Measurements from ENCODE around the gene MBP. TPM values are rescaled to one million over a fixed set of nuclear protein-coding genes. Genes with fewer than 3 reads are reported as not detected.

The MBP gene
- total RNA-seq, 2 experiments from 2014 or later, result 75.4 to 79.2 TPM

- intact Hi-C loops (cut with DNase I, micrococcal nuclease), result loop anchor here (2.0 to 5.0 kb wide), 5 partner anchors 58 to 648 kb away; partner anchors contain the start of gene MBP (in 1 of the 2)
- TF ChIP-seq, protein P1, sequence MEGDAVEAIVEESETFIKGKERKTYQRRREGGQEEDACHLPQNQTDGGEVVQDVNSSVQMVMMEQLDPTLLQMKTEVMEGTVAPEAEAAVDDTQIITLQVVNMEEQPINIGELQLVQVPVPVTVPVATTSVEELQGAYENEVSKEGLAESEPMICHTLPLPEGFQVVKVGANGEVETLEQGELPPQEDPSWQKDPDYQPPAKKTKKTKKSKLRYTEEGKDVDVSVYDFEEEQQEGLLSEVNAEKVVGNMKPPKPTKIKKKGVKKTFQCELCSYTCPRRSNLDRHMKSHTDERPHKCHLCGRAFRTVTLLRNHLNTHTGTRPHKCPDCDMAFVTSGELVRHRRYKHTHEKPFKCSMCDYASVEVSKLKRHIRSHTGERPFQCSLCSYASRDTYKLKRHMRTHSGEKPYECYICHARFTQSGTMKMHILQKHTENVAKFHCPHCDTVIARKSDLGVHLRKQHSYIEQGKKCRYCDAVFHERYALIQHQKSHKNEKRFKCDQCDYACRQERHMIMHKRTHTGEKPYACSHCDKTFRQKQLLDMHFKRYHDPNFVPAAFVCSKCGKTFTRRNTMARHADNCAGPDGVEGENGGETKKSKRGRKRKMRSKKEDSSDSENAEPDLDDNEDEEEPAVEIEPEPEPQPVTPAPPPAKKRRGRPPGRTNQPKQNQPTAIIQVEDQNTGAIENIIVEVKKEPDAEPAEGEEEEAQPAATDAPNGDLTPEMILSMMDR (IDR thresholded peaks at IDR 0.05), result no peak
- Mint-ChIP-seq H3K9me3 (no peaks in the 10 kb centered on the region), H3K4me1 (ENCODE audit: low read depth) (peaks cover 31% of the 10 kb centered on the region), H3K27ac (peak overlapping the region; percentile 84), H3K27me3 (no peaks in the 10 kb centered on the region), H3K36me3 (ENCODE audit: low read depth) (peaks cover 8% of the 10 kb centered on the region), H3K4me3 (peak overlapping the region; percentile 68)
- DNase-seq, result peak in 5 of 14 experiments; percentile 16 to 49 (median 42)
- H3K36me3 ChIP-seq (ENCODE audit: insufficient read depth, low read length), result peaks cover 19% of the 10 kb centered on the region
- H3K27me3 ChIP-seq (ENCODE audit: control insufficient read depth in 1 of 2, insufficient read depth in 2 of 2, low read length in 2 of 2), result no peaks in the 10 kb centered on the region
- POLR2A ChIA-PET, result interaction anchor here (0.9 to 1.2 kb wide), 4 partner anchors 49 to 128 kb away, joined by 3 to 5 read pairs (median 4); partner anchors contain the start of gene MBP
- CTCF ChIA-PET, result interaction anchor here (1.4 kb wide), 1 partner anchor 50 kb away, joined by 3 read pairs; no protein-coding TSS in a partner anchor
- ATAC-seq (ENCODE audit: poor library complexity), result peak; percentile 77
- peaks cover 36% of the 10 kb centered on the region for H3K4me1 ChIP-seq (ENCODE audit: insufficient read depth, low read length)
- H3K27ac ChIP-seq (ENCODE audit: low read depth in 1 of 2, low read length in 2 of 2), result peak overlapping the region in 1 of 2 donors; percentile 44
- H3K9me3 ChIP-seq (ENCODE audit: control insufficient read depth in 1 of 2, insufficient read depth in 1 of 2, low read length in 2 of 2), result no peaks in the 10 kb centered on the region
- peak overlapping the region; percentile 29 for H3K4me3 ChIP-seq (ENCODE audit: low read length)
These were observed 127.8 kb downstream of the MBP start for GRCh38 chr18:77004555-77005380.

- H3K36me3 ChIP-seq (ENCODE audit: insufficient read depth, low read length), result peaks cover 5% of the 10 kb centered on the region
- POLR2A ChIA-PET, result no interaction called here
- intact Hi-C loops (cut with DNase I, micrococcal nuclease), result loop anchor here (5.0 kb wide), 4 partner anchors 119 to 649 kb away; partner anchors contain the start of gene MBP (in 1 of the 2)
- Mint-ChIP-seq H3K27ac (no peak overlapping the region), H3K36me3 (ENCODE audit: low read depth) (no peaks in the 10 kb centered on the region), H3K27me3 (no peaks in the 10 kb centered on the region), H3K4me1 (ENCODE audit: low read depth) (peaks cover 31% of the 10 kb centered on the region), H3K9me3 (no peaks in the 10 kb centered on the region), H3K4me3 (no peak overlapping the region)
- no peak overlapping the region for H3K4me3 ChIP-seq (ENCODE audit: low read length)
- ATAC-seq (ENCODE audit: poor library complexity) (no peak), DNase-seq (no peak)
- H3K27ac ChIP-seq (ENCODE audit: low read depth in 1 of 2, low read length in 2 of 2), result no peak overlapping the region
- CTCF ChIA-PET, result no interaction called here
- H3K27me3 ChIP-seq (ENCODE audit: control insufficient read depth in 1 of 2, insufficient read depth in 2 of 2, low read length in 2 of 2), result no peaks in the 10 kb centered on the region
- TF ChIP-seq, protein P1 (IDR thresholded peaks at IDR 0.05), result no peak
- no peaks in the 10 kb centered on the region for H3K9me3 ChIP-seq (ENCODE audit: control insufficient read depth in 1 of 2, insufficient read depth in 1 of 2, low read length in 2 of 2)
- peaks cover 36% of the 10 kb centered on the region for H3K4me1 ChIP-seq (ENCODE audit: insufficient read depth, low read length)
These were observed 129.3 kb downstream of the MBP start for GRCh38 chr18:77003316-77003715.

DNA sequence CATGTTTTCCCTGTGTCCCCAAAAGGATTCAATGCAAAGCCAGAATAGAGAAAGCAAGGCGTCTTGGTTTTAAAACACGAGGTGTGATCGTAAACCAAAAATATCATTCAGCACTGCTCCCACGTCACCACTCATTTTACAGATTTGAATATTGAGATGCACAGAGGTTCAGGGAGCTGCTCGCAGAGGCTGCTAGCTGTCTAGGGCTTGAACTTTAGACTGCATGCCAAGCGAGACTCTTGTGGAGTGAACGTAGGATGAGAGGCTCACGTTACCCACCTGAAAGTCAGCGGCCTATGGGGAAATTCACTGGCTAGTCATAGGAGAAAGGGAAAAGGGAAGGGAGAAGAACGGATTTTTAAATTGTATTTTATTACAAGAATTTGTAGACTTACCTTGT lies 130.1 kb downstream of the MBP start:
- peaks cover 31% of the 10 kb centered on the region for H3K4me1 Mint-ChIP-seq (ENCODE audit: low read depth)
- H3K27me3 Mint-ChIP-seq, result no peaks in the 10 kb centered on the region
- Histone ChIP-seq H3K27ac (ENCODE audit: low read depth in 1 of 2, low read length in 2 of 2) (no peak overlapping the region), H3K9me3 (ENCODE audit: control insufficient read depth in 1 of 2, insufficient read depth in 1 of 2, low read length in 2 of 2) (no peaks in the 10 kb centered on the region), H3K4me3 (ENCODE audit: low read length) (no peak overlapping the region), H3K27me3 (ENCODE audit: control insufficient read depth in 1 of 2, insufficient read depth in 2 of 2, low read length in 2 of 2) (no peaks in the 10 kb centered on the region), H3K4me1 (ENCODE audit: insufficient read depth, low read length) (peaks cover 36% of the 10 kb centered on the region), H3K36me3 (ENCODE audit: insufficient read depth, low read length) (peaks cover 5% of the 10 kb centered on the region)
- TF ChIP-seq, protein P1 (IDR thresholded peaks at IDR 0.05), result no peak
- H3K36me3 Mint-ChIP-seq (ENCODE audit: low read depth), result no peaks in the 10 kb centered on the region
- ChIA-PET POLR2A (no interaction called here), CTCF (no interaction called here)
- no peak overlapping the region for H3K4me3 Mint-ChIP-seq
- DNase-seq (no peak), ATAC-seq (ENCODE audit: poor library complexity) (no peak)
- H3K27ac Mint-ChIP-seq, result no peak overlapping the region
- H3K9me3 Mint-ChIP-seq, result no peaks in the 10 kb centered on the region
- intact Hi-C loops (cut with DNase I, micrococcal nuclease), result loop anchor here (5.0 kb wide), 4 partner anchors 120 to 650 kb away; partner anchors contain the start of gene MBP (in 1 of the 2)
